Right atrium auricular region (tissue), 2 donors: ENCODE data around the gene IMP3. TPM values are rescaled to one million over a fixed set of nuclear protein-coding genes. Genes with fewer than 3 reads are reported as not detected.

ENCODE experiments used
- DNase-seq: peaks from one replicate; pipeline ENCODE4 v3.0.0-alpha.2; 2019; ENCODE audit warnings: low spot score
- H3K27ac ChIP-seq, 2 donors: fragments of 200-600 bp; sonication (generic); 1 replicate in 1 of 2; 2 replicates in 1 of 2; pipeline ENCODE4 v1.5.1; 2016 to 2019
- H3K27me3 ChIP-seq, 2 donors: fragments of 200-600 bp; sonication (generic); one replicate each; pipeline versions ENCODE4 v1.5.1 to v1.6.0; 2017 to 2019
- H3K36me3 ChIP-seq: fragments of 200-600 bp; sonication (generic); one replicate; pipeline ENCODE4 v1.5.1; 2016
- H3K4me1 ChIP-seq, 2 donors: fragments of 200-600 bp; sonication (generic); one replicate each; pipeline versions ENCODE4 v1.5.1 to v1.6.0; 2017 to 2019
- H3K4me3 ChIP-seq, 2 donors: fragments of 200-600 bp; sonication (generic); 1 replicate in 1 of 2; 2 replicates in 1 of 2; pipeline ENCODE4 v1.5.1; 2017 to 2019; ENCODE audit warnings: mild to moderate bottlenecking in 1 of 2, moderate library complexity in 1 of 2
- H3K9me3 ChIP-seq, 2 donors: fragments of 200-600 bp; sonication (generic); one replicate each; pipeline ENCODE4 v1.5.1; 2019
- total RNA-seq, 2 donors: library from RNA; depleted of rRNA; stranded (reverse); fragments of >200 nt; gene quantifications; one replicate each; pipeline ENCODE4 v1.1.0, GENCODE V29; 2016
- TF ChIP-seq, protein P1 (sequence below), 2 donors: fragments of 200-600 bp; sonication (generic); IDR thresholded peaks; one replicate each; pipeline ENCODE4 v1.5.1; 2019; ENCODE audit warnings: antibody characterized with exemption in 2 of 2

Gene IMP3
- total RNA-seq, 2 donors from 2014 or later: 71.2 to 119 TPM

DNA sequence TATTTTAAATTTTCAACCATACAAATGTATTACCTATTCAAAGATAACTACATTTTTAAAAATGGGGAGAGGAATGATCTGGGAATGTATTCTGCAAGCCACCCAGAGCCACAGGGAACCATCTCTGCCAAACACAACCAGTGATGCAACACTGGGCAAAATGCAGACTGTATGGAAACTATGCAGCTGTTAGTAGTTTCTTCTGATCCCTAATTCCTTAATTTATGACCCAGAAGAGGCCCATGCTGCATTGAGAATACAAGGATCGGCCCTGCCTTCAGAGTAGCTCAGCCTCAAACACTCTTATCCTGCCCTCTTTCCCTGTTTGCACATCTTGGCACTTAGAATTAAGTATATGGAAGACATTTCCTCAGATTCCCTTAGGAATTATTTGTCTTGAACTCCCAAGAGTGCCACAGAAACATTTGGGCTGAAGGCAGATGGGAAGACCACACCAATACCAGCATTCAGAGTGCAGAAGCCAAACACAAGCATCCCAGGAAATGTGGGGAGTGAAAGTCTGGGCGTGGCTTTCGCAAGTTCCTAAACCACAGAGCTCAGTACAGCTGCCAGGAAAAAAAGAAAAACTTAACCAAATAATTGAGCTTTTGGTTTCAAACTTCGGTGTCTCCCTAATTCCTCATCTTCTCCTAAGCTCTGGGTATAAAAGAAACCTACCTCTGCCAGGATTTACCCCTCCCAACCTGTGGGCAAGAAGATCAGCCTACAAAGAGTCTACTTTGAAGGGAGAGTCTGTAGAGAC lies 19.8 kb downstream of the IMP3 start:
- H3K9me3 ChIP-seq: no peaks in the 10 kb centered on the region
- no peak for DNase-seq
- peaks cover 40% of the 10 kb centered on the region for H3K36me3 ChIP-seq
- H3K4me1 ChIP-seq: peaks cover 0 to 7% of the 10 kb centered on the region in 2 donors
- TF ChIP-seq, protein P1, sequence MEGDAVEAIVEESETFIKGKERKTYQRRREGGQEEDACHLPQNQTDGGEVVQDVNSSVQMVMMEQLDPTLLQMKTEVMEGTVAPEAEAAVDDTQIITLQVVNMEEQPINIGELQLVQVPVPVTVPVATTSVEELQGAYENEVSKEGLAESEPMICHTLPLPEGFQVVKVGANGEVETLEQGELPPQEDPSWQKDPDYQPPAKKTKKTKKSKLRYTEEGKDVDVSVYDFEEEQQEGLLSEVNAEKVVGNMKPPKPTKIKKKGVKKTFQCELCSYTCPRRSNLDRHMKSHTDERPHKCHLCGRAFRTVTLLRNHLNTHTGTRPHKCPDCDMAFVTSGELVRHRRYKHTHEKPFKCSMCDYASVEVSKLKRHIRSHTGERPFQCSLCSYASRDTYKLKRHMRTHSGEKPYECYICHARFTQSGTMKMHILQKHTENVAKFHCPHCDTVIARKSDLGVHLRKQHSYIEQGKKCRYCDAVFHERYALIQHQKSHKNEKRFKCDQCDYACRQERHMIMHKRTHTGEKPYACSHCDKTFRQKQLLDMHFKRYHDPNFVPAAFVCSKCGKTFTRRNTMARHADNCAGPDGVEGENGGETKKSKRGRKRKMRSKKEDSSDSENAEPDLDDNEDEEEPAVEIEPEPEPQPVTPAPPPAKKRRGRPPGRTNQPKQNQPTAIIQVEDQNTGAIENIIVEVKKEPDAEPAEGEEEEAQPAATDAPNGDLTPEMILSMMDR (IDR thresholded peaks at IDR 0.05): no peak
- H3K4me3 ChIP-seq: no peak overlapping the region
- no peaks in the 10 kb centered on the region for H3K27me3 ChIP-seq
- H3K27ac ChIP-seq: peak overlapping the region; percentile 65 to 66

GRCh38 chr15:75616766-75617165 lies 23.3 kb downstream of the IMP3 start:
- Histone ChIP-seq H3K4me3 (no peak overlapping the region), H3K9me3 (no peaks in the 10 kb centered on the region), H3K36me3 (peaks cover 68% of the 10 kb centered on the region), H3K4me1 (peaks cover 0 to 7% of the 10 kb centered on the region in 2 donors), H3K27ac (no peak overlapping the region), H3K27me3 (no peaks in the 10 kb centered on the region)
- TF ChIP-seq, protein P1 (IDR thresholded peaks at IDR 0.05): no peak
- no peak for DNase-seq

GRCh38 chr15:75606711-75607699 lies 33.0 kb downstream of the IMP3 start:
- Histone ChIP-seq H3K27me3 (no peaks in the 10 kb centered on the region), H3K4me1 (no peaks in the 10 kb centered on the region), H3K9me3 (no peaks in the 10 kb centered on the region), H3K4me3 (no peak overlapping the region), H3K36me3 (peaks cover 62% of the 10 kb centered on the region), H3K27ac (no peak overlapping the region)
- TF ChIP-seq, protein P1 (IDR thresholded peaks at IDR 0.05): no peak
- DNase-seq: no peak

DNA sequence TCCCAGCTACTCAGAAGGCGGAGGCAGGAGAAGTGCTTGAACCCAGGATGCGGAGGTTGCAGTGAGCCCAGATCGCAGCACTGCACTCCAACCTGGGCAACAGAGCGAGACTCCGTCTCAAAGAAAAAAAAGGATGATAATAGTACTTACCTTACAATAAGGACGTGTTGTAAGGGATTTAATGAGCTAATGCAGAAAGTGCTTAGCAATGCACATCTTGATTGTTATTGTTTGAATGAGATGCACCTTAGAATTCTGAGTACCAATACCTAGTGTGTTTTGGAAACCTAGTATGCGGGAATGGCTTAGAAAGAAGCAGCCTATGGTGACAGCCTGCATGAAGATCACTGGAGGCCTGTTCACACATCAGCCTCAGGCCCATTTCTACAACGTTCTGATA lies 34.0 kb downstream of the IMP3 start:
- H3K27ac ChIP-seq: no peak overlapping the region
- TF ChIP-seq, protein P1 (IDR thresholded peaks at IDR 0.05): no peak
- DNase-seq: no peak
- no peaks in the 10 kb centered on the region for H3K9me3 ChIP-seq
- peaks cover 64% of the 10 kb centered on the region for H3K36me3 ChIP-seq
- H3K4me1 ChIP-seq: no peaks in the 10 kb centered on the region
- H3K27me3 ChIP-seq: no peaks in the 10 kb centered on the region
- no peak overlapping the region for H3K4me3 ChIP-seq

- H3K4me3 ChIP-seq: no peak overlapping the region
- DNase-seq: no peak
- H3K27ac ChIP-seq: no peak overlapping the region
- H3K36me3 ChIP-seq: peaks cover 50% of the 10 kb centered on the region
- no peaks in the 10 kb centered on the region for H3K9me3 ChIP-seq
- H3K27me3 ChIP-seq: no peaks in the 10 kb centered on the region
- TF ChIP-seq, protein P1 (IDR thresholded peaks at IDR 0.05): no peak
- peaks cover 0 to 9% of the 10 kb centered on the region in 2 donors for H3K4me1 ChIP-seq
Measured at GRCh38 chr15:75599401-75599800, 40.6 kb downstream of the IMP3 start.
